Measurements from ENCODE around the gene SUGCT.

SUGCT gene

GRCh38 chr7:40542982-40543741 is 408.4 kb downstream of the SUGCT start:
- no peak for DNase-seq

- DNase-seq: no peak
Measured at GRCh38 chr7:40544221-40544723, 409.5 kb downstream of the SUGCT start.

- DNase-seq: no peak
Measured at GRCh38 chr7:40544871-40545303, 410.1 kb downstream of the SUGCT start.

GRCh38 chr7:40545739-40546138 is 410.9 kb downstream of the SUGCT start:
- no peak for DNase-seq

GRCh38 chr7:40546616-40547501 is 412.1 kb downstream of the SUGCT start:
- DNase-seq: no peak

GRCh38 chr7:40549372-40550039 is 414.7 kb downstream of the SUGCT start:
- no peak for DNase-seq

GRCh38 chr7:40551685-40552576 is 417.1 kb downstream of the SUGCT start:
- no peak for DNase-seq

- DNase-seq: no peak
Measured at GRCh38 chr7:40560672-40561071, 425.9 kb downstream of the SUGCT start.

- no peak for DNase-seq
Measured at GRCh38 chr7:40566879-40567278, 432.1 kb downstream of the SUGCT start.

GRCh38 chr7:40569326-40569725 is 434.5 kb downstream of the SUGCT start:
- DNase-seq: no peak

- no peak for DNase-seq
Measured at GRCh38 chr7:40570223-40570622, 435.4 kb downstream of the SUGCT start.

GRCh38 chr7:40571796-40572195 is 437.0 kb downstream of the SUGCT start:
- no peak for DNase-seq

- no peak for DNase-seq
Measured at GRCh38 chr7:40572810-40573465, 438.1 kb downstream of the SUGCT start.

GRCh38 chr7:40579401-40579800 is 444.6 kb downstream of the SUGCT start:
- DNase-seq: no peak

- no peak for DNase-seq
Measured at GRCh38 chr7:40580776-40581175, 446.0 kb downstream of the SUGCT start.

- no peak for DNase-seq
Measured at GRCh38 chr7:40582539-40582938, 447.7 kb downstream of the SUGCT start.

- DNase-seq: no peak
Measured at GRCh38 chr7:40583667-40584444, 449.1 kb downstream of the SUGCT start.

- no peak for DNase-seq
Measured at GRCh38 chr7:40584667-40585433, 450.0 kb downstream of the SUGCT start.

GRCh38 chr7:40586197-40586596 is 451.4 kb downstream of the SUGCT start:
- no peak for DNase-seq

- no peak for DNase-seq
Measured at GRCh38 chr7:40587419-40587818, 452.6 kb downstream of the SUGCT start.

Data from activated CD8-positive, alpha-beta memory T cell treated with anti-CD3 and anti-CD28 coated beads, Interleukin-2, amount 50 U/mL, for 48 hours (primary cell).